Midbrain (tissue), 1 donor: ENCODE results near the gene HOXB5.

Experiments used
- DNase-seq: peaks from one replicate; lab custom pipeline; 2025; lab: John Stamatoyannopoulos, UW

Gene HOXB5

GRCh38 chr17:48546924-48547807 lies 46.4 kb downstream of the HOXB5 start:
- DNase-seq: no peak

- no peak for DNase-seq
These were observed 47.2 kb downstream of the HOXB5 start for GRCh38 chr17:48546137-48546923.

DNA sequence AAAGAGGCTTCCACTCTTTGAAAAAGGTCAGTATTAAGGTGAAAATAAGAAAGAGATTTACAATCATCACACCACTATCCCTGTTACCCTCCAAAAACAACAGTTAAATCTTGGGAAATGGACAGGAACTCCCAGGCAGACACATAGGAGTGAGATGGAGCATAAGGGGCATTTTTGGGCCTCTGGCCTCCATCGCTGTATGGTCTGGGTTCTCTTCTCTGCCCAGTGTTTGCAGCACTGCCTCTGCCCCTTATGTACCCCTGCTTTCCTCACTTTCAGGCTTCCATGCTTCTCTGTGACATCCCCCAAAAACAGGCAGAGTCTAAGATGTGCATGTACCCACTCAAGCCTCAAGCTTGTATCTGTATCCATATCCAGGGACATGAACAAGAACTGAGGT lies 48.0 kb downstream of the HOXB5 start:
- DNase-seq: no peak

GRCh38 chr17:48545022-48545375 lies 48.6 kb downstream of the HOXB5 start, which contains the start of gene HOXB2:
HOXB2 (minus strand) TSS chr17:48545109; CDS start chr17:48544911, 198 bp downstream.
- no peak for DNase-seq

- no peak for DNase-seq
These were observed 49.1 kb downstream of the HOXB5 start for GRCh38 chr17:48544349-48545021.

- no peak for DNase-seq
These were observed 49.7 kb downstream of the HOXB5 start for GRCh38 chr17:48543854-48544348.

DNA sequence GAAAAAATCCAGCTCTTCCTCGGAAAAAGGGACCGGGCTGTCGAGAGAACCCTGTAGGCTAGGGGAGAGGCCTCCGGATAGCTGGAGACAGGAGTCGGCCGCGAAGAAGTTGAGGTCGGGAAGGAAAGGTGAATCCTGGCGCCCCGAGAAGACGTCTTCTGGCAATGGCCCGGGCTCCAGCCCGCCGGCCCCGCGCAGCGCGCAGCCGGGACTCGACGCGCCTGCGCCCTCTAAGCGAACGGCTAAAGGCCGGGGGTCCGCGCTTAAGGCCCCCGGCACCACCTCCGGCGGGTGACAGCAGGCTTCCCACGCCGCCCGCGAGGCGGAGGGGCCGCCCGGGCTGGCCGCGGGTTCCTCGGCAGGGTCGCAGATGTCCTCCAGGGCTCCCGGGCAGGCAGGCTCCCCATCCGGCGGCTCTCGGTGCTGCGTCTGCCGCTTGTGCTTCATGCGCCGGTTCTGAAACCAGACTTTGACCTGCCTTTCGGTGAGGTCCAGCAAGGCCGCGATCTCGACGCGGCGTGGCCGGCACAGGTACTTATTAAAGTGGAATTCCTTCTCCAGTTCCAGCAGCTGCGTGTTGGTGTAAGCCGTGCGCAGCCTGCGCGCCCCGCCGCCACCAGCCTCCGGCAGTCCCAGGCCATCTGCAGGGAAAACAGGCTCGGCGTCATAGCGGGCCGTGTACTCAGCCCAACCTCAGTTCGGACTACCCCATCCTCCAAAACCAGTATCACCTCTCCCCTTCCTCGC lies 50.3 kb downstream of the HOXB5 start:
- DNase-seq: no peak

- DNase-seq: no peak
These were observed 50.9 kb downstream of the HOXB5 start for GRCh38 chr17:48542698-48543106.

- DNase-seq: no peak
These were observed 51.4 kb downstream of the HOXB5 start for GRCh38 chr17:48542114-48542656.

DNA sequence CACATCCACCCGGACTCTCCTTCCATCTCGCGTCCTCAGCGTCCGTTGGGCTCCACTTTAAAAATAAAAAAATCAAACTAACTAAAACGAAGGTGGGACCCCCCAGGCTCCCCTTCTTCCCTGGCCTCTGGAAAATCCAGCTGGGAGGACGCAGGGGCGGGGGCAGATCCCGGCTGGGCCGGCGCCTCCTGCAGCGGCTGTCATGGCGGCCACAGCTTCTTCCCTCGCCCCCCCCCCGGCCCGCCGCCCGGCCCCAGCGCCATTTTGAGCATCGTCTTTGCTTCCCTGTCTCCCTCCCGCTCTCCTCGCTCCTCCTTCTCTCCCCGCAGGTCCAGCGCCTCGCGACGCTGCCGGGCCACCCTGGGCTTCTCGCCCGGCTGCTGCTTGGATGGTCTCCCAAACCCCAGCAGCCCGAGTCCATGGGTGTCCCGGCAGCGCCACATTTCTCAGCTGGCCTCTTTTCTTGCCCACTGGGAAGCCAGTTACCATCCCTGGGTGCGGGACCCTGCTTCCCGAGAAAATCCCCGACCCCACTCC lies 51.9 kb downstream of the HOXB5 start:
- no peak for DNase-seq
